Left ventricle myocardium inferior (tissue), 1 donor: ENCODE data around the gene SLC10A7. TPM values are rescaled to one million over a fixed set of nuclear protein-coding genes. Genes with fewer than 3 reads are reported as not detected.

ENCODE experiments used
- DNase-seq: peaks from one replicate; pipeline ENCODE4 v3.0.0-alpha.2; 2020
- H3K27ac ChIP-seq: fragments of 200-600 bp; replicated peaks from 2 replicates; pipeline ENCODE4 v1.8.0; 2021
- H3K27me3 ChIP-seq: fragments of 200-600 bp; 2 replicates; pipeline ENCODE4 v1.8.0; 2021; ENCODE audit warnings: low read depth
- H3K36me3 ChIP-seq: fragments of 200-600 bp; 2 replicates; pipeline ENCODE4 v1.8.0; 2021
- H3K4me1 ChIP-seq: fragments of 200-600 bp; 2 replicates; pipeline ENCODE4 v1.8.0; 2021
- H3K4me3 ChIP-seq: fragments of 200-600 bp; 2 replicates; pipeline ENCODE4 v1.8.0; 2021; ENCODE audit warnings: mild to moderate bottlenecking, moderate library complexity
- H3K9me3 ChIP-seq: fragments of 200-600 bp; replicated peaks from 2 replicates; pipeline ENCODE4 v1.8.0; 2021
- intact Hi-C: fragments of 100-400 bp; cut with micrococcal nuclease; formaldehyde crosslinking; loops from one replicate; pipeline ENCODE4 v1.11.0; 2022
- total RNA-seq: library from RNA; stranded (reverse); fragmentation: NEBNext Ultra II Directional; extraction: Animal tissue kit (Norgen Biotek cat#: 25700); gene quantifications from one replicate; pipeline ENCODE4 v1.2.1, GENCODE V29; 2021
- TF ChIP-seq, protein P1 (sequence below): fragments of 200-600 bp; IDR thresholded peaks from 2 replicates; pipeline ENCODE4 v1.8.0; 2021; ENCODE audit warnings: antibody characterized with exemption, mild to moderate bottlenecking, borderline replicate concordance
- donor health status: DM: no; HTN: yes; CAD: no; lungs with severe emphysema.

Gene SLC10A7
- total RNA-seq, 1 donor from 2014 or later = 4.3 TPM

DNA sequence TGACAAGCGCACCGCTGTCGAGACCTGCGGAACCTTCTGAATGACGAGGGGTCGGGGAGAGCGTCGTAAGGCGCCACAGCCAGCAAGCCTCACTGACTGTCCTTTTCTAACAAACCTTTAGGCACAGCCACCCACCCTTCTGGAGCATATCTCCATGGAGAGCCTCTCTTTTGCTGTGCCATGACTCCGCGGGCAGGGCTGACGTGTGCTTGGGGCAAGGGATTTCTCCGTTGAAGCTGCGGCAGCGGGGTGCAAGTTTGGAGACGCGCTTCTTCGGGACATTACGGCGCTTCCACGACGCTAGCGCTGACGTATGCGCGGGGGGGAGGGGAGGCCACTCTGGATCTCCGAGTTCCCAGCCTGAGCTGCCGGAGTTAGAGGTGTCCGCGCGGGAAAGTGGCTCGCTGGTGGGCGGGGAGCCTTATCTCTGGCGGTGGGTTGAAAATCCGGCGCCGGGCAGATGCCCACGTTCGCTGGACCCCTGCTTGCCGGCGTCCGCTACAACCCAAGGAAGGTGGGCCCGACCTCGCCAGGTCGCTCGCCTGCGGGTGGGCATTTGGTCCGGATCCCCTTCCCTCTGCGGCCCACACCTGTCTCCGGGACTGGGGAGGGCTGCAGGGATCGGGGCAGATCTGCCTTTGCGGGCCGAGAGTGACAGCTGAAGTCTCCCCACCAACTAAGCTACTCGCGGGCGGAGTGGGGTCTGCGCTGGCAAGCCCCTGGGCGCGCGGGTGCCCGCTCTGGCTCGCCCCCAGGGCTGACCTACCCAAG is 543 bp upstream of the SLC10A7 start:
- Histone ChIP-seq H3K27ac (peak overlapping the region; percentile 84), H3K4me1 (peaks cover 41% of the 10 kb centered on the region), H3K9me3 (no peaks in the 10 kb centered on the region), H3K4me3 (peak overlapping the region; percentile 79), H3K36me3 (no peaks in the 10 kb centered on the region), H3K27me3 (no peaks in the 10 kb centered on the region)
- peak; percentile 94 for DNase-seq
- TF ChIP-seq, protein P1, sequence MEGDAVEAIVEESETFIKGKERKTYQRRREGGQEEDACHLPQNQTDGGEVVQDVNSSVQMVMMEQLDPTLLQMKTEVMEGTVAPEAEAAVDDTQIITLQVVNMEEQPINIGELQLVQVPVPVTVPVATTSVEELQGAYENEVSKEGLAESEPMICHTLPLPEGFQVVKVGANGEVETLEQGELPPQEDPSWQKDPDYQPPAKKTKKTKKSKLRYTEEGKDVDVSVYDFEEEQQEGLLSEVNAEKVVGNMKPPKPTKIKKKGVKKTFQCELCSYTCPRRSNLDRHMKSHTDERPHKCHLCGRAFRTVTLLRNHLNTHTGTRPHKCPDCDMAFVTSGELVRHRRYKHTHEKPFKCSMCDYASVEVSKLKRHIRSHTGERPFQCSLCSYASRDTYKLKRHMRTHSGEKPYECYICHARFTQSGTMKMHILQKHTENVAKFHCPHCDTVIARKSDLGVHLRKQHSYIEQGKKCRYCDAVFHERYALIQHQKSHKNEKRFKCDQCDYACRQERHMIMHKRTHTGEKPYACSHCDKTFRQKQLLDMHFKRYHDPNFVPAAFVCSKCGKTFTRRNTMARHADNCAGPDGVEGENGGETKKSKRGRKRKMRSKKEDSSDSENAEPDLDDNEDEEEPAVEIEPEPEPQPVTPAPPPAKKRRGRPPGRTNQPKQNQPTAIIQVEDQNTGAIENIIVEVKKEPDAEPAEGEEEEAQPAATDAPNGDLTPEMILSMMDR = no peak
- intact Hi-C loops = no loop called here

DNA sequence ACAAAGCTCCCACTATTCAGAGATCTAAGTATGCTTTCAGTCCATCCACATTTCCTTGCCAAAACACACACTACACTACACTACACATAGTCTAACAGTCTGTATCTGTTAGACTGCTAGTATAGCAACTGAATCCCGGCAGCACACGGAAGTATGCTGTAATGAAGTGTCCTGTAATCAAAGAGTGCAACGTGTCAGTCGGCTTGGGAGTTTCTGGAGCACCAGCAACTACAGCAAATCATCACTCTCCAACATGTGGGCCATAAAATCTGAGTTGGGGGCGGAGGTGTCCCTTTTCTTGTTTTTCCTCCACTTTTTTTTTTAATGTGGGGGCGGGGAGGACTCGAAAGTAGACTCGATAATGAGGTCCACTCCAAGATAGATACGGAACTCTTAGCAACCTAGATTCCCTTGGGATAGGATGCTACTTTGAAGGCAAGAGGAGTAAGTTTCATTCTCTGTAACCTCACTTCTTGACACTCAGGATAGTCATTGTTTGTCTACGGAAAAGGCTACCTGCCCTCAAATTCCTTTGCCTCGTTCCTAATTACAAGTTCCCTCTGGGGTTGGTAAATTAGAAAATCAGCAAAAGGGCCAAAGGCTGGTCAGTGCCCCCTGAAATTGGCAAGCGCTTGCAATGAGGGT is 722 bp downstream of the SLC10A7 start:
- Histone ChIP-seq H3K9me3 (no peaks in the 10 kb centered on the region), H3K27ac (peak overlapping the region; percentile 84), H3K36me3 (no peaks in the 10 kb centered on the region), H3K27me3 (no peaks in the 10 kb centered on the region), H3K4me3 (peak overlapping the region; percentile 79), H3K4me1 (peaks cover 41% of the 10 kb centered on the region)
- TF ChIP-seq, protein P1 = no peak
- DNase-seq = no peak
- intact Hi-C loops = no loop called here

DNA sequence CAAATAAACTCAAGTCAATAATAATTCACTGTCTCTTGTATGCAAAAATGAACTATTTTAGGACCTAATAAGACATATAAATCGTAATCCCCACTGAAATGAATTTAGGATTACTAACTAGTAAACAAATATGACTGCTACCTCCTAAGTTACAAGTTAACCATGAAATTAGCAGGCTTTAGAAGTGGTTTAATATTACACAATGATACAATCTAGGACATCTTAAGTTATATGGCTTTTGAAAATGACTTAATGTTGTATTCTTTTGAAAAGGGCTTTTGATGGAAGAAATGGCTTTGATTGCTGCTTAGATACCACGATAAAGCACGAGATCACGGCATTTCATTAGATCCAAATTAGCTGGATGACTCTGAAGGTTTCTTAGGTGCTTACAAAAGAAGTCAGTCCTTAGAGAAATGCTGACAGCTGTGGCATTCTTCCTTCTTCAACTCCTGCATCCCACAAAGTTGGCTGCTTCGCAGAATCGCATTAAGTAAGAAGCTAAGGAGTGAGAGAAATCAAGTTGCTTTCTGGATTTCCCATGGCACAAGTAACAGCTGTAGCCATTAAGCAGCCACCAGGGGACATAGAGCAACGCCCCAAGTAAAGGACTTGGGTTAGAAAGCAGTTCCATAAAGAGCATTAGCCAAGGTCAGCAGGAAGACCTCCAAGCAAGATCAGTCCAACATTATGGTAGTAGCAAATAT is 6.9 kb downstream of the SLC10A7 start:
- Histone ChIP-seq H3K9me3 (no peaks in the 10 kb centered on the region), H3K4me1 (peaks cover 6% of the 10 kb centered on the region), H3K27ac (no peak overlapping the region), H3K27me3 (no peaks in the 10 kb centered on the region), H3K36me3 (peaks cover 19% of the 10 kb centered on the region), H3K4me3 (no peak overlapping the region)
- TF ChIP-seq, protein P1 = no peak
- intact Hi-C loops = no loop called here
- no peak for DNase-seq

- intact Hi-C loops = no loop called here
- no peak for DNase-seq
Measured at GRCh38 chr4:146513548-146513947, 8.2 kb downstream of the SLC10A7 start.

DNA sequence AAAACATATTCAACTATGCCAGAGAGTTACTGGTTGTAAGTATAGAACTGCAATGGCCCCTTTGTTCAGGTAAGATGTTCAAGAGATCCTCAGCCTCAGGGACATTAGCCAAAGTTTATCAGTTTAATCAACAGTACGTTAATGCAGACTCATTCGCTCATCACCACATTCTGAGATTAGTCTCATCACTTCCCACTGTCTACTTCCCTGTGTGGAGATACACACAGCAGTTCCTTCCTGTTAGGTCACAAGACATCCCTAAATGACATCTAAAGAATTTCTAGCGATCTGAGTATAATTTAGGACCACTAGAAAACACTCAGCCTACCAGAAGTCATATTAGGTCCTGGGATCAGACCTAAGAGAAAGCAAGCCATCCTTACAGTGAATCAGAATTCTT is 10.4 kb downstream of the SLC10A7 start:
- Histone ChIP-seq H3K9me3 (no peaks in the 10 kb centered on the region), H3K36me3 (peaks cover 25% of the 10 kb centered on the region), H3K4me3 (no peak overlapping the region), H3K27ac (no peak overlapping the region), H3K4me1 (no peaks in the 10 kb centered on the region), H3K27me3 (no peaks in the 10 kb centered on the region)
- intact Hi-C loops = no loop called here
- no peak for DNase-seq
- TF ChIP-seq, protein P1 = no peak

More at GRCh38 chr4:146513548-146513947, 8.2 kb downstream of the SLC10A7 start:
- TF ChIP-seq, protein P1 = no peak
- no peaks in the 10 kb centered on the region for H3K27me3 ChIP-seq
- H3K4me1 ChIP-seq = no peaks in the 10 kb centered on the region
- no peaks in the 10 kb centered on the region for H3K9me3 ChIP-seq
- no peak overlapping the region for H3K27ac ChIP-seq
- no peak overlapping the region for H3K4me3 ChIP-seq
- H3K36me3 ChIP-seq = peaks cover 19% of the 10 kb centered on the region
